B cell (primary cell): ENCODE measurements around the gene AEBP1. TPM values are rescaled to one million over a fixed set of nuclear protein-coding genes. Genes with fewer than 3 reads are reported as not detected.

ENCODE experiments used
- ATAC-seq: fragments of 200-7000 bp; cut with Tn5 transposase; one replicate; pipeline ENCODE4 v1.10.0; 2021; ENCODE audit warnings: low read depth, mild to moderate bottlenecking, moderate number of reproducible peaks, moderate library complexity
- CTCF ChIA-PET: fragments of 350-600 bp; sonication (Branson Sonifier 250); formaldehyde crosslinking; loops from one replicate; lab custom pipeline; 2021; ENCODE audit warnings: antibody characterized with exemption, inconsistent platforms; lab: Charles Lee
- POLR2A ChIA-PET: fragments of 350-600 bp; sonication (Branson Sonifier 250); formaldehyde crosslinking; loops from one replicate; lab custom pipeline; 2021; ENCODE audit warnings: antibody characterized with exemption; lab: Charles Lee
- DNase-seq: peaks from one replicate; pipeline ENCODE4 v3.0.0; 2013
- H2AFZ ChIP-seq: 2 replicates; pipeline ENCODE4 v1.6.1; 2012; ENCODE audit warnings: mild to moderate bottlenecking, low read depth, low read length; ENCODE audit not compliant: insufficient read depth, poor library complexity, severe bottlenecking
- H3K27ac ChIP-seq, 2 donors: 1 replicate in 1 of 2; 2 replicates in 1 of 2; pipeline ENCODE4 v1.5.1; 2012 to 2013; ENCODE audit warnings: low read length in 2 of 2, mild to moderate bottlenecking in 2 of 2, moderate library complexity in 1 of 2
- H3K27me3 ChIP-seq, 4 experiments: fragments of 200-600 bp in 1 of 4; sonication (generic) in 1 of 4; replicated peaks in 1 of 4; 1 replicate in 2 of 4; 2 replicates in 2 of 4; pipeline versions ENCODE4 v1.6.1 to v1.7.0; 2013 to 2016; ENCODE audit warnings: low read length in 3 of 4, mild to moderate bottlenecking in 2 of 4, mixed read lengths in 1 of 4, moderate library complexity in 1 of 4; ENCODE audit not compliant: insufficient read depth in 4 of 4, control insufficient read depth in 3 of 4; ENCODE audit errors: control extremely low read depth in 1 of 4
- H3K36me3 ChIP-seq, 2 experiments: replicated peaks in 1 of 2; 1 replicate in 1 of 2; 2 replicates in 1 of 2; pipeline versions ENCODE4 v1.6.1 to v1.7.1; 2013; ENCODE audit warnings: low read length in 1 of 2; ENCODE audit not compliant: insufficient read depth in 2 of 2, control insufficient read depth in 1 of 2; ENCODE audit errors: control extremely low read depth in 1 of 2, extremely low read depth in 1 of 2
- H3K4me1 ChIP-seq, 2 donors: fragments of 200-600 bp in 1 of 2; sonication (generic) in 1 of 2; 1 replicate in 1 of 2; 2 replicates in 1 of 2; pipeline versions ENCODE4 v1.5.1 to v1.6.1; 2013 to 2017; ENCODE audit warnings: low read length in 2 of 2; ENCODE audit not compliant: control insufficient read depth in 2 of 2, insufficient read depth in 2 of 2
- H3K4me2 ChIP-seq: replicated peaks from 2 replicates; pipeline ENCODE3; 2012; ENCODE audit warnings: mild to moderate bottlenecking, low read depth, low read length; ENCODE audit not compliant: poor library complexity, severe bottlenecking
- H3K4me3 ChIP-seq, 5 experiments: fragments of 200-600 bp in 1 of 5; sonication (generic) in 1 of 5; 1 replicate in 3 of 5; 2 replicates in 2 of 5; pipeline versions ENCODE4 v1.5.1 to v1.7.0; 2011 to 2016; ENCODE audit warnings: low read length in 4 of 5, mild to moderate bottlenecking in 4 of 5, low read depth in 2 of 5, control low read depth in 1 of 5, moderate library complexity in 1 of 5; ENCODE audit not compliant: insufficient read depth in 1 of 5; ENCODE audit errors: control extremely low read depth in 1 of 5, extremely low read depth in 1 of 5
- H3K79me2 ChIP-seq: fragments of 200-600 bp; sonication (generic); one replicate; pipeline ENCODE4 v1.6.0; 2016; ENCODE audit warnings: low read length; ENCODE audit not compliant: control insufficient read depth, insufficient read depth
- H3K9ac ChIP-seq: fragments of 200-600 bp; sonication (generic); 2 replicates; pipeline ENCODE4 v1.6.1; 2017; ENCODE audit warnings: mild to moderate bottlenecking, low read length, moderate library complexity
- H3K9me3 ChIP-seq, 3 donors: one replicate each; pipeline versions ENCODE4 v1.6.1 to v1.7.1; 2013; ENCODE audit warnings: low read length in 2 of 3; ENCODE audit not compliant: control insufficient read depth in 2 of 3, insufficient read depth in 1 of 3; ENCODE audit errors: control extremely low read depth in 1 of 3
- H4K20me1 ChIP-seq: 2 replicates; pipeline ENCODE4 v1.6.0; 2012; ENCODE audit warnings: mild to moderate bottlenecking, low read length; ENCODE audit not compliant: insufficient read depth, control insufficient read depth, poor library complexity, severe bottlenecking
- H3K27ac Mint-ChIP-seq: one replicate; pipeline ENCODE4 v1.8.0; 2021; ENCODE audit warnings: mixed read lengths
- H3K27me3 Mint-ChIP-seq: one replicate; pipeline ENCODE4 v1.8.0; 2021; ENCODE audit warnings: mixed read lengths
- H3K4me1 Mint-ChIP-seq: one replicate; pipeline ENCODE4 v1.8.0; 2021; ENCODE audit warnings: mixed read lengths
- H3K4me3 Mint-ChIP-seq: one replicate; pipeline ENCODE4 v1.8.0; 2021; ENCODE audit warnings: mixed read lengths
- H3K9me3 Mint-ChIP-seq: one replicate; pipeline ENCODE4 v1.8.0; 2022; ENCODE audit warnings: mixed read lengths; ENCODE audit not compliant: insufficient read depth
- EZH2 ChIP-seq: IDR thresholded peaks from 2 replicates; pipeline ENCODE4 v1.6.1; 2012; ENCODE audit warnings: borderline replicate concordance, low read depth, mild to moderate bottlenecking, moderate library complexity, low read length; ENCODE audit not compliant: insufficient read depth, poor library complexity, severe bottlenecking
- WGBS: methylation state at CpG from one replicate; pipeline ENCODE4 v1.1.5; 2013; ENCODE audit warnings: missing lambda C conversion rate; ENCODE audit not compliant: insufficient coverage; 5-methylcytosine and 5-hydroxymethylcytosine counted together
- intact Hi-C: fragments of 100-400 bp; cut with micrococcal nuclease; formaldehyde crosslinking; loops from one replicate; pipeline ENCODE4 v1.10.0; 2022
- polyA plus RNA-seq: library from polyadenylated mRNA; depleted of rRNA; stranded (reverse); fragments of >200 nt; gene quantifications from 2 replicates; pipeline ENCODE4 v1.2.3, GENCODE V29; 2012
- total RNA-seq, 2 donors: library from RNA; stranded (reverse); fragments of 120-200 nt in 1 of 2; gene quantifications; 1 replicate in 1 of 2; 2 replicates in 1 of 2; pipeline versions ENCODE4 v1.2.3 to v1.2.4, GENCODE V29; 2013 to 2022
- TF ChIP-seq, protein P1 (sequence below): fragments of 200-600 bp; IDR thresholded peaks from one replicate; pipeline ENCODE4 v1.8.0; 2022; ENCODE audit warnings: antibody characterized with exemption, mild to moderate bottlenecking

The AEBP1 gene
- total and polyA plus RNA-seq, 2 donors (not counting 1 experiment from before 2014, with no cell fraction given): 20.2 to 36.7 TPM

DNA sequence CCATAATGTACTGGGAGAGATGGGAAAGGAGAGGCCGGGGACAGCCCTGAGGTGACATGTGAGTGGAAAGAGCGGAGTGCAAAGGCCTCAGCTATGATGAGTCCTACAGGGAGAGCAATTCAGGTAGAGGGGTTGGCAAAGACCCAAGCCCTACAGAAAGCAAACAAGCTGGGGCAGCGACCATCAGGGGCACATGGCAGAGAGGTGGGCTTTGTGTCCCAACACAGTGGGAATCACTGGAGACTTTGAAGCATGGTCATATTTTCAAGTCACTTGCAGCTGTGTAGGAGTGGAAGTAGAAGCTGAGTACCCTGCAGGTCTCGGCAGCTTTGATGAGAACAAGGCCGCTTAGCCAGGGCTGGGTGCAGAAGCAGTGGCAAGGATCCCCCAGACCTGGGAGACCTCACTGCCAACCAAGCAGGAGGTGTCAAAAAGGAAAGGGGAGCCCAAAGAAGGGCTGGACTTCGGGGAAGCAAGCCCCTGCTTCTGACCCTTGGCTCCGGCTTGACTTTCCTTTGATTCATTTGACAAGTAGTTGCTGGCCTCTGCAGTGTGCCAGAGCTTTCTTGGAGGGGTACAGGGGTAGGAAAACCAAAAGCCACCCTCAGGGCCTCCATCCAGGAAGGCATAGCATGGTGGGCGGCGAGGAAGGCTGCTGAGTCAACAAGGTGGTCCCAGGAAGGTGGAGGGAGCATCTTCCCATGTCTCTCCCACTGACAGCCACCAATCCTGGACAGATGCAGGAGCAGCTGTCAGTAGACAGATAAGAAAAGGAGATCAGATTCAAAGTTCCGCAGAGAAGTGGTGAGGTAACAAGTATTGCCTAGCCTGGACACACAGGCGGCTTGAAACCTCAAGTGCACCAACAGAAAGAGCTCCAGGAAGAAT lies 36.8 kb upstream of the AEBP1 start:
- WGBS: 92% methylated on average over 9 of the region's 11 CpGs
- Histone ChIP-seq H3K9ac (no peak overlapping the region), H3K9me3 (no peaks in the 10 kb centered on the region), H3K79me2 (peaks cover 19% of the 10 kb centered on the region), H3K27ac (peak overlapping the region in 1 of 2 donors; percentile 68), H3K4me3 (no peak overlapping the region), H2AFZ (no peak overlapping the region), H3K4me1 (peaks cover 47 to 73% of the 10 kb centered on the region in 2 donors), H3K4me2 (peak overlapping the region; percentile 1), H3K36me3 (peaks cover 0 to 10% of the 10 kb centered on the region in 2 experiments), H3K27me3 (no peaks in the 10 kb centered on the region), H4K20me1 (peaks cover 31% of the 10 kb centered on the region)
- TF ChIP-seq, protein P1, sequence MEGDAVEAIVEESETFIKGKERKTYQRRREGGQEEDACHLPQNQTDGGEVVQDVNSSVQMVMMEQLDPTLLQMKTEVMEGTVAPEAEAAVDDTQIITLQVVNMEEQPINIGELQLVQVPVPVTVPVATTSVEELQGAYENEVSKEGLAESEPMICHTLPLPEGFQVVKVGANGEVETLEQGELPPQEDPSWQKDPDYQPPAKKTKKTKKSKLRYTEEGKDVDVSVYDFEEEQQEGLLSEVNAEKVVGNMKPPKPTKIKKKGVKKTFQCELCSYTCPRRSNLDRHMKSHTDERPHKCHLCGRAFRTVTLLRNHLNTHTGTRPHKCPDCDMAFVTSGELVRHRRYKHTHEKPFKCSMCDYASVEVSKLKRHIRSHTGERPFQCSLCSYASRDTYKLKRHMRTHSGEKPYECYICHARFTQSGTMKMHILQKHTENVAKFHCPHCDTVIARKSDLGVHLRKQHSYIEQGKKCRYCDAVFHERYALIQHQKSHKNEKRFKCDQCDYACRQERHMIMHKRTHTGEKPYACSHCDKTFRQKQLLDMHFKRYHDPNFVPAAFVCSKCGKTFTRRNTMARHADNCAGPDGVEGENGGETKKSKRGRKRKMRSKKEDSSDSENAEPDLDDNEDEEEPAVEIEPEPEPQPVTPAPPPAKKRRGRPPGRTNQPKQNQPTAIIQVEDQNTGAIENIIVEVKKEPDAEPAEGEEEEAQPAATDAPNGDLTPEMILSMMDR: no peak
- TF ChIP-seq EZH2: no peak
- no peaks in the 10 kb centered on the region for H3K27me3 Mint-ChIP-seq
- H3K4me3 Mint-ChIP-seq: no peak overlapping the region
- ChIA-PET POLR2A (interaction anchor here (0.5 to 2.2 kb wide), 7 partner anchors 8 to 272 kb away, joined by 3 to 7 read pairs (median 5); partner anchors contain the start of gene DBNL), CTCF (interaction anchor here (0.9 to 2.9 kb wide), 4 partner anchors 8 to 37 kb away, joined by 3 to 7 read pairs (median 3); no protein-coding TSS in a partner anchor)
- ATAC-seq (no peak), DNase-seq (no peak)
- peaks cover 72% of the 10 kb centered on the region for H3K4me1 Mint-ChIP-seq
- H3K27ac Mint-ChIP-seq: peak overlapping the region; percentile 70
- intact Hi-C loops: no loop called here
- no peaks in the 10 kb centered on the region for H3K9me3 Mint-ChIP-seq

DNA sequence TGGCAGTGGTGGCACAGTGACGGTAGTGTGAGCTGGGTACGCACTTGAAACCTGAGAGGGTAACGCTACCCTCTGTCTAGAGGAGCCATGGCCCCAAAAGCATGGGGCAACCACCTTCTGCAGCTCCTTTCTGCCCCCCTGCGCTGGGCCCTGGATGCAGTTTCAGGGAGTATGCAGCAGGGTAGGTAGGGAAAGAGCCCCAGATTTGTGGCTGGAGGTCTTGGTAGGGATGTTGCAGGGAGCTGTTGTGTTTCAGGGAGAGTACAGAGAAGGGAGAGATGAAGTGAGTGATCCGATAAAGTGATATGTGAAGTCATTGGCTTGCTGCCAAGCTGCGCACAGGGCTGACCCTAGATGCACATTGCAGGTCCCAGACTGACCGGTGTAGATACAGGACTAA lies 36.1 kb upstream of the AEBP1 start:
- no peak overlapping the region for H3K4me3 Mint-ChIP-seq

More for the DNA sequence above, 36.1 kb upstream of the AEBP1 start:
- intact Hi-C loops: no loop called here
- no peak for ATAC-seq
- Histone ChIP-seq H4K20me1 (peaks cover 39% of the 10 kb centered on the region), H3K4me1 (peaks cover 54 to 74% of the 10 kb centered on the region in 2 donors), H3K9ac (no peak overlapping the region), H3K4me3 (no peak overlapping the region), H3K27me3 (no peaks in the 10 kb centered on the region), H3K79me2 (peaks cover 27% of the 10 kb centered on the region), H3K4me2 (no peak overlapping the region), H3K36me3 (peaks cover 0 to 12% of the 10 kb centered on the region in 2 experiments), H3K27ac (no peak overlapping the region), H2AFZ (no peak overlapping the region), H3K9me3 (no peaks in the 10 kb centered on the region)
- H3K27me3 Mint-ChIP-seq: no peaks in the 10 kb centered on the region
- CTCF ChIA-PET: interaction anchor here (0.6 to 2.9 kb wide), 4 partner anchors 9 to 102 kb away, joined by 3 to 7 read pairs (median 3); no protein-coding TSS in a partner anchor
- no peaks in the 10 kb centered on the region for H3K9me3 Mint-ChIP-seq
- peaks cover 76% of the 10 kb centered on the region for H3K4me1 Mint-ChIP-seq
- no peak for DNase-seq
- whole genome bisulfite sequencing: 91% methylated on average over 6 of the region's 7 CpGs
- TF ChIP-seq EZH2: no peak
- TF ChIP-seq, protein P1: no peak
- POLR2A ChIA-PET: interaction anchor here (1.2 to 2.2 kb wide), 3 partner anchors 9 to 23 kb away, joined by 5 to 7 read pairs (median 5); partner anchors contain the start of gene DBNL
- H3K27ac Mint-ChIP-seq: peak overlapping the region; percentile 67
